Endothelial cell of umbilical vein (primary cell): Measurements from ENCODE around the gene AP3S2. TPM values are rescaled to one million over a fixed set of nuclear protein-coding genes. Genes with fewer than 3 reads are reported as not detected.

Experiments used
- BruUV-seq: library from RNA; stranded (reverse); fragments of 400-500 nt; replicated peaks from 2 replicates; lab custom pipeline; 2021; lab: Mats Ljungman, UMichigan
- CTCF ChIA-PET: fragments of 300-600, 350-600 bp; sonication (Branson Sonifier 250); formaldehyde crosslinking; loops from one replicate; lab custom pipeline; 2021; ENCODE audit warnings: antibody characterized with exemption, inconsistent platforms; lab: Charles Lee
- POLR2A ChIA-PET: fragments of 300-600, 350-600 bp; sonication (Branson Sonifier 250); formaldehyde crosslinking; loops from one replicate; lab custom pipeline; 2021; ENCODE audit warnings: antibody characterized with exemption, inconsistent platforms; lab: Charles Lee
- DNase-seq: peaks from one replicate; pipeline ENCODE4 v3.0.0-alpha.2; 2011; ENCODE audit warnings: low read depth, low spot score
- FAIRE-seq: peaks from 2 replicates; lab custom pipeline; 2011; peaks lifted over from hg19 to GRCh38; lab: Jason Lieb, UNC
- H2AFZ ChIP-seq: 2 replicates; pipeline ENCODE4 v1.6.0; 2012; ENCODE audit warnings: low read depth, low read length, control low read depth, inconsistent platforms
- H3K27ac ChIP-seq: 2 replicates; pipeline ENCODE4 v1.5.1; 2011; ENCODE audit warnings: low read depth, mild to moderate bottlenecking, control low read depth, low read length, moderate library complexity; ENCODE audit not compliant: insufficient read depth
- H3K27me3 ChIP-seq, 2 experiments: 2 replicates each; pipeline versions ENCODE4 v1.6.0 to v1.6.1; 2011; ENCODE audit warnings: low read length in 2 of 2, mixed read lengths in 1 of 2; ENCODE audit not compliant: control insufficient read depth in 2 of 2, insufficient read depth in 2 of 2
- H3K36me3 ChIP-seq, 2 experiments: 2 replicates in 1 of 2; 3 replicates in 1 of 2; pipeline ENCODE4 v1.5.1; 2011; ENCODE audit warnings: low read length in 2 of 2, mild to moderate bottlenecking in 1 of 2, moderate library complexity in 1 of 2; ENCODE audit not compliant: control insufficient read depth in 2 of 2, insufficient read depth in 2 of 2; ENCODE audit errors: extremely low read depth in 1 of 2
- H3K4me1 ChIP-seq: 3 replicates; pipeline ENCODE4 v1.5.1; 2011; ENCODE audit warnings: mild to moderate bottlenecking, low read length; ENCODE audit not compliant: control insufficient read depth, insufficient read depth; ENCODE audit errors: extremely low read depth
- H3K4me2 ChIP-seq: 2 replicates; pipeline ENCODE4 v1.6.1; 2011; ENCODE audit warnings: low read length, control low read depth, mixed read lengths; ENCODE audit not compliant: insufficient read depth
- H3K4me3 ChIP-seq, 3 experiments: fragments of 200-600 bp in 1 of 3; sonication (generic), shearing (Covaris generic) in 1 of 3; replicated peaks in 1 of 3; 2 replicates each; pipeline ENCODE4 v1.5.1; 2011 to 2016; ENCODE audit warnings: control low read depth in 3 of 3, low read length in 3 of 3, mild to moderate bottlenecking in 2 of 3, inconsistent platforms in 1 of 3, low read depth in 1 of 3, moderate library complexity in 1 of 3; ENCODE audit not compliant: insufficient read depth in 1 of 3
- H3K79me2 ChIP-seq: 2 replicates; pipeline ENCODE4 v1.6.0; 2012; ENCODE audit warnings: low read length, inconsistent platforms; ENCODE audit not compliant: control insufficient read depth, insufficient read depth
- H3K9ac ChIP-seq: replicated peaks from 2 replicates; pipeline ENCODE3; 2011; ENCODE audit warnings: low read length, control low read depth; ENCODE audit not compliant: insufficient read depth; ENCODE audit errors: extremely low read depth
- H3K9me1 ChIP-seq: replicated peaks from 3 replicates; pipeline ENCODE4 v1.6.0; 2011; ENCODE audit warnings: mild to moderate bottlenecking, low read length; ENCODE audit not compliant: control insufficient read depth, insufficient read depth; ENCODE audit errors: extremely low read depth
- H3K9me3 ChIP-seq: replicated peaks from 2 replicates; pipeline ENCODE4 v1.5.1; 2012; ENCODE audit warnings: low read length, inconsistent platforms; ENCODE audit not compliant: control insufficient read depth, insufficient read depth
- H4K20me1 ChIP-seq: replicated peaks from 2 replicates; pipeline ENCODE3; 2011; ENCODE audit warnings: mild to moderate bottlenecking, low read length; ENCODE audit not compliant: control insufficient read depth, insufficient read depth; ENCODE audit errors: extremely low read depth
- MYC ChIP-seq: IDR thresholded peaks from one replicate; pipeline ENCODE4 v1.6.1; 2011; ENCODE audit warnings: mild to moderate bottlenecking, low read depth, low read length
- dilution Hi-C: fragments of 300-500 bp; cut with MboI; formaldehyde crosslinking; loops from one replicate; pipeline ENCODE4 v1.15.0; 2019; ENCODE audit warnings: low sequenced_read_pairs; ENCODE audit not compliant: extremely low pct_ligation_motif_present
- intact Hi-C: fragments of 100-400 bp; cut with micrococcal nuclease; formaldehyde crosslinking; loops from one replicate; pipeline ENCODE4 v1.10.0; 2022
- polyA plus RNA-seq, 4 experiments: library from polyadenylated mRNA; depleted of rRNA in 3 of 4; stranded (reverse) in 3 of 4; unstranded in 1 of 4; fragments of >200 nt; gene quantifications; 2 replicates each; pipeline versions ENCODE4 v1.2.1 to v1.2.3, GENCODE V29; 2011 to 2012; ENCODE audit warnings: missing spikeins in 1 of 4
- total RNA-seq: library from RNA; stranded (reverse); gene quantifications from 2 replicates; pipeline ENCODE4 v1.2.3, GENCODE V29; 2021
- TF ChIP-seq, protein P1 (sequence below): IDR thresholded peaks from 2 replicates; pipeline ENCODE4 v1.6.1; 2011; ENCODE audit not compliant: insufficient read depth, insufficient read length

Gene AP3S2
- total and polyA plus RNA-seq, 2 donors (not counting 3 experiments of a cell fraction or from before 2014, with no cell fraction given) = 14.6 to 31.1 TPM

DNA sequence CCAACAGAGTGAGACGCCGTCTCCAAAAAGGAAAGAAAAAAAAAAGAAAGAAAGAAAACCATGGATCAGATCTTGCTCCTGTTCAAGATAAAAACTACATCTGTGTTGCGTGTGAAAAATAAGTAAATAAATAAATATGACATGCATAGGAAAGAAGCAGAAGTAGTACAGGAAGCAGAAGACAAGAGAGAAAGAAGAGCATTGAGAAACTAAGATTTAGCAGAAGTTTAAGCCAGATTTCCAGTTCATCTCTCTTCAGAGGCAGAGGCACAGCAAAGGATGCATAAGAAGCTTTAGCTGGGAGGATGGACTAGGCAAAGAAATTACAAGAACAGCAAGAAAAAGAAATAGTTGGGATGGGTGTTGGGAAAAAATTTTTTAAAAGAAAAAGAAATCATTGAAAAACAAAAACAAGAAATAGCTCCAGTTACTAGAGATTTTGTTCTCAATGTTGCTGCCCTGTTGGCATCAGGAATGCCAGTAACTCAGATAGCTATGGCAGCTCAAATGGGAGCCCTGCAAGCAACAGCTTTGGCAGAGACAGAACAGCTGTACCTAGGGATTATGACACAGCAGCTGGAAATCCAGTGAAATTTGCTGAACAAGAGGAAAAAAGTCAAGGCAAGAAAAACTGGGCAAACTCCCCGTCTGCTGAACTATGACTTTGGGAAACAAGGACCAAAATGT, 17.3 kb downstream of the AP3S2 start:
- Histone ChIP-seq H3K4me2 (no peak overlapping the region), H3K9ac (no peak overlapping the region), H4K20me1 (no peaks in the 10 kb centered on the region), H3K9me3 (no peaks in the 10 kb centered on the region), H3K27ac (no peak overlapping the region), H3K79me2 (no peaks in the 10 kb centered on the region), H3K9me1 (no peaks in the 10 kb centered on the region), H3K27me3 (no peaks in the 10 kb centered on the region), H3K4me1 (peaks cover 4% of the 10 kb centered on the region), H2AFZ (no peak overlapping the region), H3K4me3 (no peak overlapping the region), H3K36me3 (peaks cover 2 to 6% of the 10 kb centered on the region in 2 experiments)
- DNase-seq (no peak), FAIRE-seq (no peak)
- ChIA-PET POLR2A (no interaction called here), CTCF (interaction anchor here (0.7 to 4.9 kb wide), 15 partner anchors 11 to 210 kb away, joined by 3 to 599 read pairs (median 5); partner anchors contain the start of genes ANPEP and AP3S2)
- dilution Hi-C loops = no loop called here
- intact Hi-C loops = no loop called here
- BruUV-seq = no TSS peak
- TF ChIP-seq MYC = no peak

DNA sequence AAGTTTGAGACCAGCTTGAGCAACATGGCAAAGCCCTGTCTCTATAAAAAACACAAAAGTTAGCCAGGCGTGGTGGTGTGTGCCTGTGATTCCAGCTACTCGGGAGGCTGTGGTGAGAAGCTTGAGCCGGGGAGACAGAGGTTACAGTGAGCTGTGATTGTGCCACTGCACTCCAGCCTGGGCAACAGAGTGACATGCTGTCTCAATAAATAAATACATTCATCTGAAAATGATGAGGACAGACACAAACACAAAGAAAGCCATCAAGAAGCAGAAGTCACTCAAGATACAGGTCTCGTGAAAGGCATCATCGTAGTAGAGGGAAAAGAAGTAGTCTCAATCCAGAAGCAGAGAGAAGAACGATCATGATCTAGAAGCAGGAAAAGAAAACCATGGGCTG, 18.1 kb downstream of the AP3S2 start:
- no peak for FAIRE-seq
- dilution Hi-C loops = no loop called here
- Histone ChIP-seq H3K36me3 (peaks cover 2 to 6% of the 10 kb centered on the region in 2 experiments), H3K4me1 (peaks cover under 1% of the 10 kb centered on the region), H3K79me2 (no peaks in the 10 kb centered on the region), H3K9me3 (no peaks in the 10 kb centered on the region), H3K9me1 (no peaks in the 10 kb centered on the region), H3K4me2 (no peak overlapping the region), H3K27me3 (no peaks in the 10 kb centered on the region), H3K9ac (no peak overlapping the region), H2AFZ (no peak overlapping the region), H4K20me1 (no peaks in the 10 kb centered on the region), H3K27ac (no peak overlapping the region), H3K4me3 (no peak overlapping the region)
- no TSS peak for BruUV-seq
- ChIA-PET POLR2A (no interaction called here), CTCF (interaction anchor here (1.5 to 4.9 kb wide), 15 partner anchors 13 to 211 kb away, joined by 4 to 599 read pairs (median 28); partner anchors contain the start of genes ANPEP and MESP1)
- no peak for DNase-seq
- TF ChIP-seq, protein P1, sequence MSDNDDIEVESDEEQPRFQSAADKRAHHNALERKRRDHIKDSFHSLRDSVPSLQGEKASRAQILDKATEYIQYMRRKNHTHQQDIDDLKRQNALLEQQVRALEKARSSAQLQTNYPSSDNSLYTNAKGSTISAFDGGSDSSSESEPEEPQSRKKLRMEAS = no peak
- intact Hi-C loops = loop anchor here (1.0 to 2.0 kb wide), 3 partner anchors 61 to 135 kb away; partner anchors contain the start of gene ANPEP
